GM10266 (cell line): Measurements from ENCODE around the gene DOK7.

Experiments used
- DNase-seq: peaks from one replicate; pipeline ENCODE4 v3.0.0; 2012; ENCODE audit errors: extremely low spot score
- CTCF ChIP-seq: IDR thresholded peaks from 2 replicates; pipeline ENCODE4 v1.5.1; 2012; ENCODE audit warnings: mild to moderate bottlenecking, low read depth; ENCODE audit not compliant: control insufficient read depth, insufficient read depth; ENCODE audit errors: missing control alignments

The DOK7 gene

GRCh38 chr4:3512719-3513118 lies 49.6 kb downstream of the DOK7 start:
- no peak for DNase-seq
- TF ChIP-seq CTCF, result no peak

GRCh38 chr4:3513807-3514206 lies 50.7 kb downstream of the DOK7 start:
- no peak for DNase-seq
- TF ChIP-seq CTCF, result no peak

- no peak for DNase-seq
- no peak for TF ChIP-seq CTCF
Measured at GRCh38 chr4:3514221-3514780, 51.2 kb downstream of the DOK7 start.

GRCh38 chr4:3514806-3515501 lies 51.8 kb downstream of the DOK7 start:
- TF ChIP-seq CTCF, result no peak
- DNase-seq, result no peak

- TF ChIP-seq CTCF, result no peak
Measured at GRCh38 chr4:3515646-3516045, 52.5 kb downstream of the DOK7 start.

GRCh38 chr4:3516061-3516835 lies 53.1 kb downstream of the DOK7 start:
- TF ChIP-seq CTCF, result no peak
- no peak for DNase-seq

More at GRCh38 chr4:3515646-3516045, 52.5 kb downstream of the DOK7 start:
- no peak for DNase-seq
